Left lung (tissue), 14 donors: ENCODE measurements around the gene RAPGEF2. TPM values are rescaled to one million over a fixed set of nuclear protein-coding genes. Genes with fewer than 3 reads are reported as not detected.

Source experiments
- ATAC-seq: fragments of 200-7000 bp; cut with Tn5 transposase; one replicate; pipeline ENCODE4 v1.9.1; 2020; ENCODE audit warnings: moderate library complexity
- DNase-seq, 4 donors: peaks; one replicate each; pipeline ENCODE4 v3.0.0-alpha.2; 2013 to 2020
- H3K27ac ChIP-seq, 2 donors: fragments of 200-600 bp; sonication (generic) in 1 of 2; one replicate each; pipeline versions ENCODE4 v1.5.0 to v1.8.0; 2020 to 2021
- H3K27me3 ChIP-seq, 2 donors: fragments of 200-600 bp; sonication (generic) in 1 of 2; one replicate each; pipeline versions ENCODE4 v1.5.0 to v1.8.0; 2020 to 2021
- H3K36me3 ChIP-seq, 2 donors: fragments of 200-600 bp; sonication (generic) in 1 of 2; one replicate each; pipeline versions ENCODE4 v1.5.0 to v1.8.0; 2020 to 2021
- H3K4me1 ChIP-seq, 2 donors: fragments of 200-600 bp; one replicate each; pipeline ENCODE4 v1.8.0; 2021
- H3K4me3 ChIP-seq, 2 donors: fragments of 200-600 bp; sonication (generic) in 1 of 2; one replicate each; pipeline versions ENCODE4 v1.5.0 to v1.8.0; 2020 to 2021; ENCODE audit warnings: mild to moderate bottlenecking in 1 of 2
- H3K9me3 ChIP-seq, 2 donors: fragments of 200-600 bp; sonication (generic) in 1 of 2; one replicate each; pipeline versions ENCODE4 v1.5.0 to v1.8.0; 2020 to 2021
- CTCF ChIP-seq, 2 donors: fragments of 200-600 bp; sonication (generic) in 1 of 2; IDR thresholded peaks; one replicate each; pipeline versions ENCODE4 v1.5.0 to v1.8.0; 2021; ENCODE audit warnings: antibody characterized with exemption in 2 of 2
- intact Hi-C, 2 donors: fragments of 100-400 bp; cut with DNase I; formaldehyde crosslinking; loops; one replicate each; pipeline versions ENCODE4 v1.11.2 to v1.14.2; 2022
- long read RNA-seq, 12 donors: library from polyadenylated mRNA in 2 of 12; unstranded in 2 of 12; transcript quantifications; one replicate each; pipeline ENCODE4 v2.0.0 and lab custom pipeline, GENCODE V29; 2019 to 2026
- polyA plus RNA-seq, 6 donors: library from polyadenylated mRNA; unstranded; fragments of 120-200 nt; gene quantifications; one replicate each; pipeline ENCODE4 v1.2.1, GENCODE V29; 2013; ENCODE audit not compliant: insufficient read length in 6 of 6
- total RNA-seq, 2 donors: library from RNA; stranded (reverse); fragmentation: NEBNext Ultra II Directional; extraction: Animal tissue kit (Norgen Biotek cat#: 25700); gene quantifications; one replicate each; pipeline ENCODE4 v1.2.1, GENCODE V29; 2021
- donor health status: DM: no; HTN: yes; CAD: no.
- donor health status: DM: no; HTN: no; CAD: no.

Gene RAPGEF2
- total RNA-seq (10 to 100 TPM; 51.3 to 52.0 TPM), polyA plus RNA-seq (10 to 100 TPM; 39.9 to 46.3 (median 44.8) TPM)
- long read RNA-seq, donor 1, partial matches to known transcripts = 18 of 18 reads
- long read RNA-seq, donor 1, other reads (novel, unspliced or antisense) = 0 of 18 reads
- long read RNA-seq, donor 2 = 0 reads
- long read RNA-seq, donor 3 = 0 reads
- long read RNA-seq, donor 4, partial matches to known transcripts = 1 of 1 reads
- long read RNA-seq, donor 4, other reads (novel, unspliced or antisense) = 0 of 1 reads
- long read RNA-seq, donor 5, partial matches to known transcripts = 0 of 1 reads
- long read RNA-seq, donor 5, other reads (novel, unspliced or antisense) = 0 of 1 reads
- long read RNA-seq, donor 6 = 0 reads
- long read RNA-seq, donor 7 = 0 reads
- long read RNA-seq, donor 8 = 0 reads
- long read RNA-seq, donor 9 = 0 reads
- long read RNA-seq, donor 10, partial matches to known transcripts = 0 of 1 reads
- long read RNA-seq, donor 10, other reads (novel, unspliced or antisense) = 1 of 1 reads
- long read RNA-seq, donor 11, partial matches to known transcripts = 5 of 5 reads
- long read RNA-seq, donor 11, other reads (novel, unspliced or antisense) = 0 of 5 reads
- long read RNA-seq, donor 12, full-length matches to known transcripts = 1 of 1 reads
- long read RNA-seq, donor 12, partial matches to known transcripts = 0 of 1 reads
- long read RNA-seq, donor 12, other reads (novel, unspliced or antisense) = 0 of 1 reads

GRCh38 chr4:159102622-159103383 lies at the start of gene RAPGEF2:
TSS of gene RAPGEF2 (plus strand) at chr4:159103079. CDS start at chr4:159104163, 1,084 bp downstream.
- ATAC-seq (peak; percentile 93), DNase-seq (peak; percentile 90 to 97 (median 96))
- Histone ChIP-seq H3K9me3 (no peaks in the 10 kb centered on the region), H3K36me3 (no peaks in the 10 kb centered on the region), H3K4me3 (peak within 1 kb of the TSS; percentile 66 to 81), H3K27me3 (peaks cover 0 to 5% of the 10 kb centered on the region in 2 donors), H3K4me1 (peaks cover 11 to 37% of the 10 kb centered on the region in 2 donors), H3K27ac (peak within 1 kb of the TSS; percentile 95 to 98)
- intact Hi-C loops = no loop called here
- TF ChIP-seq CTCF (IDR thresholded peaks at IDR 0.05) = no peak

GRCh38 chr4:159055833-159056232 lies 47.0 kb upstream of the RAPGEF2 start:
- no peak for ATAC-seq
- intact Hi-C loops = no loop called here
- no peaks in the 10 kb centered on the region for H3K27me3 ChIP-seq
- peaks cover 3 to 7% of the 10 kb centered on the region in 2 donors for H3K4me1 ChIP-seq
- H3K9me3 ChIP-seq = no peaks in the 10 kb centered on the region
- no peak for DNase-seq
- H3K27ac ChIP-seq = no peak overlapping the region
- no peaks in the 10 kb centered on the region for H3K36me3 ChIP-seq
- TF ChIP-seq CTCF (IDR thresholded peaks at IDR 0.05) = no peak
- no peak overlapping the region for H3K4me3 ChIP-seq

GRCh38 chr4:159060161-159060560 lies 42.7 kb upstream of the RAPGEF2 start:
- Histone ChIP-seq H3K27me3 (no peaks in the 10 kb centered on the region), H3K9me3 (no peaks in the 10 kb centered on the region), H3K4me1 (no peaks in the 10 kb centered on the region), H3K36me3 (no peaks in the 10 kb centered on the region), H3K27ac (no peak overlapping the region), H3K4me3 (no peak overlapping the region)
- no peak for TF ChIP-seq CTCF (IDR thresholded peaks at IDR 0.05)
- ATAC-seq (no peak), DNase-seq (no peak)
- intact Hi-C loops = no loop called here

- intact Hi-C loops = no loop called here
- Histone ChIP-seq H3K27me3 (no peaks in the 10 kb centered on the region), H3K27ac (no peak overlapping the region), H3K4me3 (no peak overlapping the region), H3K4me1 (no peaks in the 10 kb centered on the region), H3K36me3 (no peaks in the 10 kb centered on the region), H3K9me3 (no peaks in the 10 kb centered on the region)
- no peak for DNase-seq
- no peak for ATAC-seq
- no peak for TF ChIP-seq CTCF (IDR thresholded peaks at IDR 0.05)
Observed at GRCh38 chr4:159062381-159062780, 40.5 kb upstream of the RAPGEF2 start.
